ENCODE data around the gene E2F7.
A peak's percentile ranks its signal among the peaks of the same experiment; 100 is the strongest.

Gene E2F7

DNA sequence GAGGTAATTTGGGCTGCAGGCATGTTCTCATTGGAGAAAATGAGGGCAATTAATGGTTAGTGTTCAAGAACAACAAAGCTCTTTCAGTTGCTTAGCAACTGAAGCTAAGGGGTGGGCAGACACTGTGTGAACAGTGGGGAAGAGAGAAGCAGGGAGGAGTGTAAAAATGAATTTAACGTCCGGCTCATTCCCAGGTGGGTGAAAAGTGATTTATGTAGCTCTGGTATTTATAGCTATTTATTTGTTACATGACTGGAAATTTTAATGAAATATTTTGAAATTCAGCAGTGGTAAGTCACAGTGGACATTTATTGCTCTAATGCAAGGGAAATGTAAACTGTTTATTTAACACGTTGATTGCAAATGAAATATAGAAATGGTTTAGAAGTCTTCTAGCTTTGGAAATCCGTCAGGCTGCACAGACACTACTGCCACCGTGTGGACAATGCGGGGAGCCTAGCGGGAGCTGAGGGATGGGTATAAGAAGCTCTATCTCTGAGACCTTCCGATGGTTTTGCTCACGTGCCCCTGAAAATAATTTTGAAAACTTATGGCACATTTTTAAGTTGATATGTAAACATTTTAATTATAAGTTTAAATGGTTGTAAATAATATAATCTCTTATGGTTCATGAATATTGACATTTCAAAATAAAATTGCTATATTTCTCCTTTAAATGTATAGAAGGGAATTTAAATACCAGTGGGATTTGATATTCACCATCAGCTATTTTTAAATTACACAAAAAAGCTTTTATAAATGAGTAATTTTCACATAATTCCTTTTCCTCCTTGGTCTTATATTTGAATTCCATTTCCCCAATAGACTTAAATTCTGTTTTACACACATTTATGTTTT, 54.4 kb downstream of the E2F7 start (continued):
- TF ChIP-seq ZNF174 (tag by site-specific recombination; IDR thresholded peaks at IDR 0.05) (no peak), ZNF76 (tag by site-specific recombination; IDR thresholded peaks at IDR 0.05; ENCODE audit: borderline replicate concordance, low read depth) (no peak), SP3 (tag by site-specific recombination; IDR thresholded peaks at IDR 0.05) (no peak), ZNF670 (tag by site-specific recombination; IDR thresholded peaks at IDR 0.05; ENCODE audit: low read depth) (no peak), ZNF747 (tag by site-specific recombination; IDR thresholded peaks at IDR 0.05) (no peak), ZFHX2 (tag by site-specific recombination; conservative IDR thresholded peaks at IDR 0.05) (no peak), ZNF2 (tag by site-specific recombination; IDR thresholded peaks at IDR 0.05) (peak; percentile 47; the same call in 1 of the 2 replicates), AEBP2 (tag by site-specific recombination; IDR thresholded peaks at IDR 0.05; ENCODE audit: borderline replicate concordance) (no peak), ZNF701 (tag by site-specific recombination; IDR thresholded peaks at IDR 0.05) (no peak), ZNF341 (tag by site-specific recombination; IDR thresholded peaks at IDR 0.05; ENCODE audit: low read depth) (peak; percentile 43), ZNF645 (tag by site-specific recombination; IDR thresholded peaks at IDR 0.05) (no peak), ZFP69B (tag by site-specific recombination; IDR thresholded peaks at IDR 0.05) (no peak), PRDM10 (tag by site-specific recombination; IDR thresholded peaks at IDR 0.05) (peak; percentile 51; the same call in 1 of the 2 replicates), GLIS1 (tag by site-specific recombination; IDR thresholded peaks at IDR 0.05) (no peak), ZNF449 (tag by site-specific recombination; IDR thresholded peaks at IDR 0.05) (no peak), KLF17 (tag by site-specific recombination; IDR thresholded peaks at IDR 0.05) (no peak), ZNF707 (tag by site-specific recombination; IDR thresholded peaks at IDR 0.05) (no peak), SETDB1 (IDR thresholded peaks at IDR 0.05; ENCODE audit: insufficient read length, low read length) (no peak), ZNF366 (tag by site-specific recombination; conservative IDR thresholded peaks at IDR 0.05) (no peak; the same call in 1 of the 2 replicates), ZNF768 (tag by site-specific recombination; IDR thresholded peaks at IDR 0.05) (no peak), ZBTB10 (tag by site-specific recombination; IDR thresholded peaks at IDR 0.05) (no peak), KLF16 (tag by site-specific recombination; IDR thresholded peaks at IDR 0.05) (no peak), ZFP3 (tag by site-specific recombination; IDR thresholded peaks at IDR 0.05; ENCODE audit: low read depth) (no peak), ZNF501 (tag by site-specific recombination; IDR thresholded peaks at IDR 0.05) (no peak), KLF9 (tag by site-specific recombination; IDR thresholded peaks at IDR 0.05; ENCODE audit: low read depth) (no peak), ZNF214 (tag by site-specific recombination; IDR thresholded peaks at IDR 0.05; ENCODE audit: borderline replicate concordance) (no peak), ZBTB1 (tag by site-specific recombination; IDR thresholded peaks at IDR 0.05) (no peak), YY1 (tag by site-specific recombination; IDR thresholded peaks at IDR 0.05) (no peak), ZNF16 (tag by site-specific recombination; IDR thresholded peaks at IDR 0.05; ENCODE audit: low read depth) (no peak)
